B cell (primary cell): ENCODE measurements around the gene DDX23. TPM values are rescaled to one million over a fixed set of nuclear protein-coding genes. Genes with fewer than 3 reads are reported as not detected.

Experiments
- ATAC-seq: fragments of 200-7000 bp; cut with Tn5 transposase; one replicate; pipeline ENCODE4 v1.10.0; 2021; ENCODE audit warnings: low read depth, mild to moderate bottlenecking, moderate number of reproducible peaks, moderate library complexity
- CTCF ChIA-PET: fragments of 350-600 bp; sonication (Branson Sonifier 250); formaldehyde crosslinking; loops from one replicate; lab custom pipeline; 2021; ENCODE audit warnings: antibody characterized with exemption, inconsistent platforms; lab: Charles Lee
- POLR2A ChIA-PET: fragments of 350-600 bp; sonication (Branson Sonifier 250); formaldehyde crosslinking; loops from one replicate; lab custom pipeline; 2021; ENCODE audit warnings: antibody characterized with exemption; lab: Charles Lee
- DNase-seq: peaks from one replicate; pipeline ENCODE4 v3.0.0; 2013
- H2AFZ ChIP-seq: 2 replicates; pipeline ENCODE4 v1.6.1; 2012; ENCODE audit warnings: mild to moderate bottlenecking, low read depth, low read length; ENCODE audit not compliant: insufficient read depth, poor library complexity, severe bottlenecking
- H3K27ac ChIP-seq, 2 donors: 1 replicate in 1 of 2; 2 replicates in 1 of 2; pipeline ENCODE4 v1.5.1; 2012 to 2013; ENCODE audit warnings: low read length in 2 of 2, mild to moderate bottlenecking in 2 of 2, moderate library complexity in 1 of 2
- H3K27me3 ChIP-seq, 4 experiments: fragments of 200-600 bp in 1 of 4; sonication (generic) in 1 of 4; replicated peaks in 1 of 4; 1 replicate in 2 of 4; 2 replicates in 2 of 4; pipeline versions ENCODE4 v1.6.1 to v1.7.0; 2013 to 2016; ENCODE audit warnings: low read length in 3 of 4, mild to moderate bottlenecking in 2 of 4, mixed read lengths in 1 of 4, moderate library complexity in 1 of 4; ENCODE audit not compliant: insufficient read depth in 4 of 4, control insufficient read depth in 3 of 4; ENCODE audit errors: control extremely low read depth in 1 of 4
- H3K36me3 ChIP-seq, 2 experiments: replicated peaks in 1 of 2; 1 replicate in 1 of 2; 2 replicates in 1 of 2; pipeline versions ENCODE4 v1.6.1 to v1.7.1; 2013; ENCODE audit warnings: low read length in 1 of 2; ENCODE audit not compliant: insufficient read depth in 2 of 2, control insufficient read depth in 1 of 2; ENCODE audit errors: control extremely low read depth in 1 of 2, extremely low read depth in 1 of 2
- H3K4me1 ChIP-seq, 2 donors: fragments of 200-600 bp in 1 of 2; sonication (generic) in 1 of 2; 1 replicate in 1 of 2; 2 replicates in 1 of 2; pipeline versions ENCODE4 v1.5.1 to v1.6.1; 2013 to 2017; ENCODE audit warnings: low read length in 2 of 2; ENCODE audit not compliant: control insufficient read depth in 2 of 2, insufficient read depth in 2 of 2
- H3K4me2 ChIP-seq: replicated peaks from 2 replicates; pipeline ENCODE3; 2012; ENCODE audit warnings: mild to moderate bottlenecking, low read depth, low read length; ENCODE audit not compliant: poor library complexity, severe bottlenecking
- H3K4me3 ChIP-seq, 5 experiments: fragments of 200-600 bp in 1 of 5; sonication (generic) in 1 of 5; 1 replicate in 3 of 5; 2 replicates in 2 of 5; pipeline versions ENCODE4 v1.5.1 to v1.7.0; 2011 to 2016; ENCODE audit warnings: low read length in 4 of 5, mild to moderate bottlenecking in 4 of 5, low read depth in 2 of 5, control low read depth in 1 of 5, moderate library complexity in 1 of 5; ENCODE audit not compliant: insufficient read depth in 1 of 5; ENCODE audit errors: control extremely low read depth in 1 of 5, extremely low read depth in 1 of 5
- H3K79me2 ChIP-seq: fragments of 200-600 bp; sonication (generic); one replicate; pipeline ENCODE4 v1.6.0; 2016; ENCODE audit warnings: low read length; ENCODE audit not compliant: control insufficient read depth, insufficient read depth
- H3K9ac ChIP-seq: fragments of 200-600 bp; sonication (generic); 2 replicates; pipeline ENCODE4 v1.6.1; 2017; ENCODE audit warnings: mild to moderate bottlenecking, low read length, moderate library complexity
- H3K9me3 ChIP-seq, 3 donors: one replicate each; pipeline versions ENCODE4 v1.6.1 to v1.7.1; 2013; ENCODE audit warnings: low read length in 2 of 3; ENCODE audit not compliant: control insufficient read depth in 2 of 3, insufficient read depth in 1 of 3; ENCODE audit errors: control extremely low read depth in 1 of 3
- H4K20me1 ChIP-seq: 2 replicates; pipeline ENCODE4 v1.6.0; 2012; ENCODE audit warnings: mild to moderate bottlenecking, low read length; ENCODE audit not compliant: insufficient read depth, control insufficient read depth, poor library complexity, severe bottlenecking
- H3K27ac Mint-ChIP-seq: one replicate; pipeline ENCODE4 v1.8.0; 2021; ENCODE audit warnings: mixed read lengths
- H3K27me3 Mint-ChIP-seq: one replicate; pipeline ENCODE4 v1.8.0; 2021; ENCODE audit warnings: mixed read lengths
- H3K4me1 Mint-ChIP-seq: one replicate; pipeline ENCODE4 v1.8.0; 2021; ENCODE audit warnings: mixed read lengths
- H3K4me3 Mint-ChIP-seq: one replicate; pipeline ENCODE4 v1.8.0; 2021; ENCODE audit warnings: mixed read lengths
- H3K9me3 Mint-ChIP-seq: one replicate; pipeline ENCODE4 v1.8.0; 2022; ENCODE audit warnings: mixed read lengths; ENCODE audit not compliant: insufficient read depth
- CTCF ChIP-seq: fragments of 200-600 bp; IDR thresholded peaks from one replicate; pipeline ENCODE4 v1.8.0; 2022; ENCODE audit warnings: antibody characterized with exemption, mild to moderate bottlenecking
- EZH2 ChIP-seq: IDR thresholded peaks from 2 replicates; pipeline ENCODE4 v1.6.1; 2012; ENCODE audit warnings: borderline replicate concordance, low read depth, mild to moderate bottlenecking, moderate library complexity, low read length; ENCODE audit not compliant: insufficient read depth, poor library complexity, severe bottlenecking
- WGBS: methylation state at CpG from one replicate; pipeline ENCODE4 v1.1.5; 2013; ENCODE audit warnings: missing lambda C conversion rate; ENCODE audit not compliant: insufficient coverage; 5-methylcytosine and 5-hydroxymethylcytosine counted together
- intact Hi-C: fragments of 100-400 bp; cut with micrococcal nuclease; formaldehyde crosslinking; loops from one replicate; pipeline ENCODE4 v1.10.0; 2022
- polyA plus RNA-seq: library from polyadenylated mRNA; depleted of rRNA; stranded (reverse); fragments of >200 nt; gene quantifications from 2 replicates; pipeline ENCODE4 v1.2.3, GENCODE V29; 2012
- total RNA-seq, 2 donors: library from RNA; stranded (reverse); fragments of 120-200 nt in 1 of 2; gene quantifications; 1 replicate in 1 of 2; 2 replicates in 1 of 2; pipeline versions ENCODE4 v1.2.3 to v1.2.4, GENCODE V29; 2013 to 2022

Gene DDX23
- total and polyA plus RNA-seq, 2 donors (not counting 1 experiment from before 2014, with no cell fraction given): 76.1 to 135 TPM

- no peak overlapping the region for H3K27ac ChIP-seq
- H3K79me2 ChIP-seq: no peaks in the 10 kb centered on the region
- Mint-ChIP-seq H3K4me1 (peaks cover 3% of the 10 kb centered on the region), H3K9me3 (no peaks in the 10 kb centered on the region), H3K4me3 (no peak overlapping the region), H3K27ac (no peak overlapping the region), H3K27me3 (peaks cover 34% of the 10 kb centered on the region)
- no peak for DNase-seq
- no peak overlapping the region for H3K4me2 ChIP-seq
- no peak overlapping the region for H3K9ac ChIP-seq
- CTCF ChIA-PET: interaction anchor here (4.4 kb wide), 1 partner anchor 30 kb away, joined by 28 read pairs; the partner anchor contains the start of gene DDX23
- 100% methylated on average over 1 of the region's 3 CpGs for WGBS
- no peak overlapping the region for H3K4me3 ChIP-seq
- no peaks in the 10 kb centered on the region for H3K9me3 ChIP-seq
- no peak for TF ChIP-seq CTCF
- no peak for TF ChIP-seq EZH2
- H4K20me1 ChIP-seq: no peaks in the 10 kb centered on the region
- H3K4me1 ChIP-seq: no peaks in the 10 kb centered on the region
- peaks cover 0 to 33% (median 18%) of the 10 kb centered on the region in 4 experiments for H3K27me3 ChIP-seq
- H2AFZ ChIP-seq: no peak overlapping the region
- intact Hi-C loops: no loop called here
- H3K36me3 ChIP-seq: no peaks in the 10 kb centered on the region
- no peak for ATAC-seq
- POLR2A ChIA-PET: no interaction called here
These were observed 31.0 kb upstream of the DDX23 start for GRCh38 chr12:48882972-48883304.

- H3K27me3 ChIP-seq: peaks cover 0 to 33% (median 18%) of the 10 kb centered on the region in 4 experiments
- 19% methylated on average over 7 of the region's 10 CpGs for WGBS
- H3K4me2 ChIP-seq: no peak overlapping the region
- H3K9ac ChIP-seq: no peak overlapping the region
- no peaks in the 10 kb centered on the region for H3K36me3 ChIP-seq
- peaks cover 3% of the 10 kb centered on the region for H3K4me1 Mint-ChIP-seq
- no peaks in the 10 kb centered on the region for H3K4me1 ChIP-seq
- H3K27me3 Mint-ChIP-seq: peaks cover 34% of the 10 kb centered on the region
- no peak overlapping the region for H3K27ac Mint-ChIP-seq
- H4K20me1 ChIP-seq: no peaks in the 10 kb centered on the region
- H3K27ac ChIP-seq: no peak overlapping the region
- no peak overlapping the region for H3K4me3 Mint-ChIP-seq
- no peak overlapping the region for H3K4me3 ChIP-seq
- no peaks in the 10 kb centered on the region for H3K9me3 ChIP-seq
- H3K9me3 Mint-ChIP-seq: no peaks in the 10 kb centered on the region
- no peak overlapping the region for H2AFZ ChIP-seq
- TF ChIP-seq CTCF (no peak), EZH2 (no peak)
- no peaks in the 10 kb centered on the region for H3K79me2 ChIP-seq
- ATAC-seq: no peak
- ChIA-PET CTCF (interaction anchor here (4.4 kb wide), 1 partner anchor 29 kb away, joined by 28 read pairs; the partner anchor contains the start of gene DDX23), POLR2A (interaction anchor here (0.7 kb wide), 1 partner anchor 793 kb away, joined by 4 read pairs; no protein-coding TSS in a partner anchor)
- intact Hi-C loops: no loop called here
- no peak for DNase-seq
These were observed 30.3 kb upstream of the DDX23 start for GRCh38 chr12:48882315-48882687.
